ENCODE data around the gene MGAT5B. TPM values are rescaled to one million over a fixed set of nuclear protein-coding genes. Genes with fewer than 3 reads are reported as not detected.
A peak's percentile ranks its signal among the peaks of the same experiment; 100 is the strongest.

The MGAT5B gene
- total and polyA plus RNA-seq, 2 donors from 2014 or later = 0.56 to 2.3 TPM

- TF ChIP-seq, protein P1, sequence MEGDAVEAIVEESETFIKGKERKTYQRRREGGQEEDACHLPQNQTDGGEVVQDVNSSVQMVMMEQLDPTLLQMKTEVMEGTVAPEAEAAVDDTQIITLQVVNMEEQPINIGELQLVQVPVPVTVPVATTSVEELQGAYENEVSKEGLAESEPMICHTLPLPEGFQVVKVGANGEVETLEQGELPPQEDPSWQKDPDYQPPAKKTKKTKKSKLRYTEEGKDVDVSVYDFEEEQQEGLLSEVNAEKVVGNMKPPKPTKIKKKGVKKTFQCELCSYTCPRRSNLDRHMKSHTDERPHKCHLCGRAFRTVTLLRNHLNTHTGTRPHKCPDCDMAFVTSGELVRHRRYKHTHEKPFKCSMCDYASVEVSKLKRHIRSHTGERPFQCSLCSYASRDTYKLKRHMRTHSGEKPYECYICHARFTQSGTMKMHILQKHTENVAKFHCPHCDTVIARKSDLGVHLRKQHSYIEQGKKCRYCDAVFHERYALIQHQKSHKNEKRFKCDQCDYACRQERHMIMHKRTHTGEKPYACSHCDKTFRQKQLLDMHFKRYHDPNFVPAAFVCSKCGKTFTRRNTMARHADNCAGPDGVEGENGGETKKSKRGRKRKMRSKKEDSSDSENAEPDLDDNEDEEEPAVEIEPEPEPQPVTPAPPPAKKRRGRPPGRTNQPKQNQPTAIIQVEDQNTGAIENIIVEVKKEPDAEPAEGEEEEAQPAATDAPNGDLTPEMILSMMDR (IDR thresholded peaks at IDR 0.05; ENCODE audit: borderline replicate concordance, extremely low read depth, insufficient read depth) = no peak
- intact Hi-C loops (cut with DNase I) = no loop called here
- Histone ChIP-seq H3K36me3 (ENCODE audit: control insufficient read depth in 2 of 3, insufficient read depth in 3 of 3, low read length in 3 of 3) (no peaks in the 10 kb centered on the region), H3K27ac (ENCODE audit: low read depth in 2 of 2, low read length in 2 of 2) (no peak overlapping the region), H3K9ac (ENCODE audit: low read length in 3 of 3) (no peak overlapping the region), H3K4me1 (ENCODE audit: control insufficient read depth in 2 of 3, insufficient read depth in 2 of 3, low read depth in 1 of 3, low read length in 3 of 3) (peaks cover 0 to 5% (median 0%) of the 10 kb centered on the region in 3 donors), H3K4me3 (ENCODE audit: low read length in 3 of 3) (no peak overlapping the region), H3K27me3 (ENCODE audit: control insufficient read depth, insufficient read depth, low read length) (no peaks in the 10 kb centered on the region), H3K9me3 (ENCODE audit: control insufficient read depth in 2 of 3, insufficient read depth in 1 of 3, low read length in 3 of 3) (no peaks in the 10 kb centered on the region)
- no peak for DNase-seq
- FAIRE-seq = no peak
Observed at GRCh38 chr17:76822184-76822778, 45.9 kb upstream of the MGAT5B start.

DNA sequence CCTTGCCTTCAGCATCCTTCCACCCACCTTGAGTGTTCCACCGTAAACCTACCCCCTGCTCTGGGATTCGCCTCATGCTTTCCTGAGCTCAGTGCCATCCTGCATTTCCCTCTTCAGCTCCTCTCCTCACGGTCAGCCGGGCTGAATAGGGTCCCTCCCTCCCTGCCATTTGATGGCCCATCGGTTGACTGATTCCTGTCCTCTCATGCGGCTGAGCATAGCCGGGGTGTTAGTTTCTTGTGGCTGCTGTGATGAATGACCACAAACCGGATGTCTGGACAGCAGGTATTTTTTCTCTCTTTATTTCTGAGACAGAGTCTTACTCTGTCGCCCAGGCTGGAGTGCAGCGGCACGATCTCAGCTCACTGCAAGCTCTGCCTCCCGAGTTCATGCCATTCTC is 44.1 kb upstream of the MGAT5B start:
- intact Hi-C loops (cut with DNase I) = no loop called here
- Histone ChIP-seq H3K9me3 (ENCODE audit: control insufficient read depth in 2 of 3, insufficient read depth in 1 of 3, low read length in 3 of 3) (no peaks in the 10 kb centered on the region), H3K4me3 (ENCODE audit: low read length in 3 of 3) (no peak overlapping the region), H3K27me3 (ENCODE audit: control insufficient read depth, insufficient read depth, low read length) (no peaks in the 10 kb centered on the region), H3K9ac (ENCODE audit: low read length in 3 of 3) (no peak overlapping the region), H3K4me1 (ENCODE audit: control insufficient read depth in 2 of 3, insufficient read depth in 2 of 3, low read depth in 1 of 3, low read length in 3 of 3) (peaks cover 0 to 5% (median 0%) of the 10 kb centered on the region in 3 donors), H3K36me3 (ENCODE audit: control insufficient read depth in 2 of 3, insufficient read depth in 3 of 3, low read length in 3 of 3) (no peaks in the 10 kb centered on the region), H3K27ac (ENCODE audit: low read depth in 2 of 2, low read length in 2 of 2) (no peak overlapping the region)
- FAIRE-seq (no peak), DNase-seq (peak in 4 of 5 donors; percentile 80 to 91 (median 88))
- TF ChIP-seq, protein P1 (IDR thresholded peaks at IDR 0.05; ENCODE audit: borderline replicate concordance, extremely low read depth, insufficient read depth) = no peak

DNA sequence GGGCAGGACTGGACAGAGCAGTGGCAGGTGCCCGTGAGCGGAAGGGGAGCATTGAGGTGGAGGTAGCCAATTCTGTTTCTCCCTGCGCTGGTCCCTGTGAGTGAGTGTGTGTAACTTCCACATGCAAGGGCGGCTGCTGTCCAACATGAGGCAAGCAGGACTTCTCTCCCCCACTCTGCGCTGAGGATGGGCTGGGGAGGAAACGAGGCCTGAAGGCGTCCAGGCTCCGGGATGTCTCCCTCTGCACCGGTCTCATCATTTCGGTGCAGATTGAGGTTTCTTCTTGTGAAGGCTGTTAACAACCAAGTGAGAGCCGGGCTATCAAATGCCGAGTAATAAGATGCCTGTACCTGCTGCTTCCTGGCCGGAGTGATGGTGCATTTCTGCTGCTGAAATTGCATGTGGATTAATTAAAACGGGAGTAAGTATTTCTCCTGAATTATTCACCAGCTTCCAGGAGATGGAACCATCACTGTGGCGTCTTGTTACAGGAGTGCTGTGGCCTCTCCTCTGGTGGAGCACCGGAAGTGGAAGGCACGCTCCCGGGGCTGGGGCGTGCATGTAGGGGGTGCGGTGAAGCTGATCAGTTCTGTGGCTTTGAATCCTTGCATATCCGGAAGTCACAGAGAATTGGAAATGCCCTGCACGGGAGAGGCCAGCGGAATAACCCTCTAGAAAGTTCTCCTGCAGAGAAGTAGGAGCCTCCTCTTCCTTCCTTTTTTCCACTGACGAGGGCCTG is 41.7 kb upstream of the MGAT5B start:
- no peaks in the 10 kb centered on the region for H3K9me3 ChIP-seq (ENCODE audit: control insufficient read depth in 2 of 3, insufficient read depth in 1 of 3, low read length in 3 of 3)
- DNase-seq (peak in 4 of 5 donors; percentile 53 to 74 (median 67)), FAIRE-seq (no peak)
- peaks cover 0 to 5% (median 0%) of the 10 kb centered on the region in 3 donors for H3K4me1 ChIP-seq (ENCODE audit: control insufficient read depth in 2 of 3, insufficient read depth in 2 of 3, low read depth in 1 of 3, low read length in 3 of 3)
- H3K36me3 ChIP-seq (ENCODE audit: control insufficient read depth in 2 of 3, insufficient read depth in 3 of 3, low read length in 3 of 3) = no peaks in the 10 kb centered on the region
- H3K27me3 ChIP-seq (ENCODE audit: control insufficient read depth, insufficient read depth, low read length) = no peaks in the 10 kb centered on the region
- H3K9ac ChIP-seq (ENCODE audit: low read length in 3 of 3) = no peak overlapping the region
- no peak overlapping the region for H3K27ac ChIP-seq (ENCODE audit: low read depth in 2 of 2, low read length in 2 of 2)
- no peak overlapping the region for H3K4me3 ChIP-seq (ENCODE audit: low read length in 3 of 3)
- intact Hi-C loops (cut with DNase I) = no loop called here
- TF ChIP-seq, protein P1 (IDR thresholded peaks at IDR 0.05; ENCODE audit: borderline replicate concordance, extremely low read depth, insufficient read depth) = no peak
